Heart left ventricle (tissue), 13 donors: Measurements from ENCODE around the gene DBR1.

Experiments
- POLR2A ChIP-seq, 2 donors: fragments of 450-650 bp; IDR thresholded peaks; one replicate each; pipeline ENCODE4 v1.6.1; 2017; ENCODE audit warnings: antibody characterized with exemption in 2 of 2, mild to moderate bottlenecking in 2 of 2, moderate library complexity in 2 of 2
- TF ChIP-seq, protein P1 (sequence below), 12 donors: fragments of 200-600 bp; sonication (generic) in 4 of 12; IDR thresholded peaks; one replicate each; pipeline versions ENCODE4 v1.5.0 to v1.8.0; 2018 to 2022; ENCODE audit warnings: antibody characterized with exemption in 12 of 12, mild to moderate bottlenecking in 5 of 12
- donor health status: ischemic (EF 13 %, LVEDD 7.1; RV severe dilation, severe dysfunction).
- donor health status: DM: no; HTN: yes; CAD: no.
- donor health status: DM: no; HTN: no; CAD: no.
- donor health status: ischemic (EF 25% LVEDD 6.9; RV normal size, moderate dysfunction).
- donor health status: ischemic (EF 25% LVEDD 5.7; RV mildly dilated, moderate dysfunction).
- donor health status: ischemic (EF 35%, LVEDD 5.7; RV mildly dilated, moderate dysfunction).
- donor health status: nonischemic (EF 11% LVEDD 7.7; RV severe dilation, severe dysfunction).
- donor health status: DM: yes; HTN: yes; CAD: no.
- donor health status: PGD.
- donor health status: ischemic (EF 29% LVEDD 5.4; RV normal size, mild dysfunction).
- donor health status: nonischemic (EF 23%, LVEDD 6.1; RV moderate dilation, normal function).

DNA sequence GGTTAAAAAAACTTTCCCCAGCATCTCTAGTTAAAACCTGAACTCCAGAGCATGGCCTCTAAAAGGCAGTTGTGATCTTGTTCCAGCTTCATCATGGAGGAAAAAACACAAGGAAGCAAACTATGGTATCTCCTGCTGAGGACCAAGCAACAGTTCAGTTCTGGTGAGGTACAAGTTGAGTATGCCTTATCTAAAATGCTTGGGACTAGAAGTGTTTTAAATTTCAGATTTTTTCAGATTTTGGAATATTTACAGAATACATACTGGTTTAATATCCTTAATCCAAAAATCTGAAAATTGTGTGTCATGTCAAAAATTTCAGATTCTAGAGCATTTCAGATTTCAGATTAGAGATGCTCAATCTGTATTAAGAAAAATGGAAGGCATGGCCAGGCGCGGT is 9.7 kb downstream of the DBR1 start:
- TF ChIP-seq, protein P1, sequence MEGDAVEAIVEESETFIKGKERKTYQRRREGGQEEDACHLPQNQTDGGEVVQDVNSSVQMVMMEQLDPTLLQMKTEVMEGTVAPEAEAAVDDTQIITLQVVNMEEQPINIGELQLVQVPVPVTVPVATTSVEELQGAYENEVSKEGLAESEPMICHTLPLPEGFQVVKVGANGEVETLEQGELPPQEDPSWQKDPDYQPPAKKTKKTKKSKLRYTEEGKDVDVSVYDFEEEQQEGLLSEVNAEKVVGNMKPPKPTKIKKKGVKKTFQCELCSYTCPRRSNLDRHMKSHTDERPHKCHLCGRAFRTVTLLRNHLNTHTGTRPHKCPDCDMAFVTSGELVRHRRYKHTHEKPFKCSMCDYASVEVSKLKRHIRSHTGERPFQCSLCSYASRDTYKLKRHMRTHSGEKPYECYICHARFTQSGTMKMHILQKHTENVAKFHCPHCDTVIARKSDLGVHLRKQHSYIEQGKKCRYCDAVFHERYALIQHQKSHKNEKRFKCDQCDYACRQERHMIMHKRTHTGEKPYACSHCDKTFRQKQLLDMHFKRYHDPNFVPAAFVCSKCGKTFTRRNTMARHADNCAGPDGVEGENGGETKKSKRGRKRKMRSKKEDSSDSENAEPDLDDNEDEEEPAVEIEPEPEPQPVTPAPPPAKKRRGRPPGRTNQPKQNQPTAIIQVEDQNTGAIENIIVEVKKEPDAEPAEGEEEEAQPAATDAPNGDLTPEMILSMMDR (IDR thresholded peaks at IDR 0.05): no peak
- no peak for TF ChIP-seq POLR2A (IDR thresholded peaks at IDR 0.05)
